ENCODE results near the gene JAM2. TPM values are rescaled to one million over a fixed set of nuclear protein-coding genes. Genes with fewer than 3 reads are reported as not detected.
"Not testable (repeated sequence)": the region's sequence is repeated elsewhere in the genome, so short reads cannot be mapped to it uniquely, and the experiment has no call there.

JAM2 gene, protein sequence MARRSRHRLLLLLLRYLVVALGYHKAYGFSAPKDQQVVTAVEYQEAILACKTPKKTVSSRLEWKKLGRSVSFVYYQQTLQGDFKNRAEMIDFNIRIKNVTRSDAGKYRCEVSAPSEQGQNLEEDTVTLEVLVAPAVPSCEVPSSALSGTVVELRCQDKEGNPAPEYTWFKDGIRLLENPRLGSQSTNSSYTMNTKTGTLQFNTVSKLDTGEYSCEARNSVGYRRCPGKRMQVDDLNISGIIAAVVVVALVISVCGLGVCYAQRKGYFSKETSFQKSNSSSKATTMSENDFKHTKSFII
- total RNA-seq (2014; rRNA removed; shearing (Covaris generic)) = 0.25 TPM in 1 of 2 replicates, not detected in the other
- polyA plus RNA-seq (2014; cell fraction: nucleus; rRNA removed) = not detected in 2 replicates

DNA sequence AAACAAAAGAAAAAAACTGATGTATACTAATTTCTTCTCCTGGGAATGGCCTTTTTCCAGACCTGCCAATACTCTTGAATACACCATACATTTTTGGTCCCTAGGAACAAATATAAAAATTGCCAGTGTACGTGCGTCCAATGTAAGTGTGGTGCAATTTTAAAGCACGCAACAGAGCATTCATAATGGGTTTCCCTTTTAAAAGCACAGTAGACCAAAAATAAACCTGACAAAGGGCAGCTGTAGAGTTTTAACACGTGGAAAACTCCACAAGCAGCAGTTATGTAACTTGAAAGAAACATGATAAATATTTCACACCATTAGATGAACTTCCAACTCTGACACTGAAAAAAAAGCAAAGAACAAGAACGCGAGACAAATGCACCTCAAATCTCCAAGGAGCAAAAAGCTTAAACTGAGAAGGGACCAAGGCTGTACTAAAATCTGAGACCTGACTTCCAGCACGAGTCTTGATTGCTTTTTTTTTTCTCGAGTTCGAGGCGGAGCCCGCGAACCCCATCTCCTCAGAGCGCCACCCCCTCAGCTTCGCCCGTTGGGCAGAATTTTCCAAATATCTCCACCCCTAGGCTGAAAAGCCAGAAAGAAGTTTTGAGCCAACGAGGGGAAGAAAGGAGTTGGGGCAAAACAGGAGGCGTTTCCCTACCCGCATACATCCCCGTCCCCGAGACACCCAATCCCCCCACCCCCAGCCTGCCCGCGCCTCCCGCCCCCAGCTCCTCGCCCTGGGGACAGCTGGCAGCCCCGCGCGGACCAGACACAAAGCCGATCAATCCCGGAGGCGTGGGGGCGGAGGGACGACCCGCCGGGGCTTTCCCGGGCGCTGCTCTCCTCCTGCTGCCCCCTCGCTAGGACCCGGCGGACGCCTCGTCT, at the start of gene JAM2:
Gene JAM2, plus strand, starts transcription at position 599 of the 891 bp plus-strand sequence. CDS start 564 bp downstream, outside the sequence.
- no peak for DNase-seq (ENCODE audit: extremely low read depth, low read depth)

- no peak for DNase-seq (ENCODE audit: extremely low read depth, low read depth)
Measured at GRCh38 chr21:25589887-25590286, 49.2 kb upstream of the JAM2 start.

DNA sequence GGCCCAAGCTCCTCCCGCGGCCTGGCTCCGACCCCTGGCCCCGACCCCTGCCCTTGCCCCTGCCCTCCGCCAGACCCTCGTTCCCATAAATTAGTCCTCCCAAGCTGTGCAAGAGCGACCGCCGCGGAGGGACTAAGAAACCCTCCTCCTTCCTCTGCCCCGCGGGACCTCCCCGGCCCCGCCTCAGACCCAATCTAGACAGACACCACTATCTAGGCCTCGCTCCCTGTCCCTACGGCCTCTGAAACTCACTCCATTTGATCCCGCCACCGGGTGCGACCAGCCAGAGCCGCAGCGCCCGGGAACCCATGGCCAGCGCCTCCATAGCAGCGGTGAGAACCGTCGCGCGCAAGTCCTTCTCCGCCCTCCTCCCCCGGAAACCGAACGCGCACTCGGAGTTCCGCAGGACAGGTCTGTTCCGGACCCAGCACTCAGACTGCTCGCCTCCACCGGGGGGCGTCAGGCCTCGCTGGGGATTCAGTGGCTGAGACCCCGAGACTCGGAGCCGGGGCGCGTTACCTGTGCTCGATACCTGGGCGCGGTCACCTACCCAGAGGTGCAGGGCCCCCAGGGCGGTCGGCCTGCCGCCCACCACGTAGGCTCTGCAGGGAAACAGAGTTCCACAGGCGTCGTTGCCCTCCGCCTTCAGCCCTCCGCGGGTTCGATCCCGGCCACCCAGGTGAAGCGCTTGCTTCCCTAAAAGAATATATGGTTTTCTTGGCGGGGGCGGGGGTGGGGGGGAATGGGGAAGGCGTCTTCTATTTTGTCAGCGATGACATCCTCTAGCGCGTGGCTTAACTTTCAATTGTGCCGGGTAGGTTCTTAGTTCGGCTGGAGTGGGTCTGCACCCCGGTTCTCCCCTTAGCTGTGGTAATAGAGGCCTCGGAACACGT, 31.7 kb upstream of the JAM2 start, which contains the start of gene MRPL39:
Gene MRPL39, minus strand, starts transcription at position 331 of the 893 bp plus-strand sequence. Its CDS starts 6 bp downstream, at position 325.
- DNase-seq (ENCODE audit: extremely low read depth, low read depth) = peak; percentile 83

DNA sequence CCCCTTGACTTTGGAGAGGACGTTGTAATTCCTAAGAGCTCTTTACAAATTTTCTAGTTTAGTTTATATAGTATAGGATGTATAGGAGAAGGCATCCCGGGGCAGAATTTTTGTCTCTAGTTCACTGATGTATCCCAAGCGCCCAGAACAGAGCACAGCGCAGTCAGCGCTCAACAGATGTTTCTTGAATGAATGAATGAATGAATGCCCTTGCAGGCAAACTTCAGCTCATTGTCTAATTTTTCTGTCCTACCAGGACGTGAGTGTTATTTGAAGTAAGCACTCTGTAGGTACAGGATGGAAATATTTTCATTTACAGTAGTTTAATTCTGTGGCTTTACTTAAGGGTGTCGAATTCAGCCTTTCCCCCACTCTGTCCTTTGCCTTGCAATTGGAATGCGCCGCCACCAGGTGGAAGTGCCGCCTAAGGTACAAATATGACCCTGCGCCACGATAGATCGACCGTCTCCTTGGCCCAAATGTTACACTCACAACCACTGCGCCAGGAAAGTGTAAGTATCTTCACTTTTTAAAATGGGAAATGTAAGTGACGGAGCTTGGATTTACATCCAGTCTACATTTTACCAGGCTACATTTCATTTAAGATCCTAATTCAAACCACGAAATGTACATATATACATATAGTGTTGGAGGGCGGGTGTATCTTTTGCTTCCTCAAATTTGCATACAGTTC, 30.9 kb upstream of the JAM2 start:
- peak; percentile 73 for DNase-seq (ENCODE audit: extremely low read depth, low read depth)

GRCh38 chr21:25614441-25614840, 24.6 kb upstream of the JAM2 start:
- DNase-seq (ENCODE audit: extremely low read depth, low read depth) = no peak

- no peak for DNase-seq (ENCODE audit: extremely low read depth, low read depth)
Measured at GRCh38 chr21:25615880-25616279, 23.2 kb upstream of the JAM2 start.

GRCh38 chr21:25619198-25619597, 19.9 kb upstream of the JAM2 start:
- DNase-seq (ENCODE audit: extremely low read depth, low read depth) = no peak

GRCh38 chr21:25624511-25624910, 14.5 kb upstream of the JAM2 start:
- no peak for DNase-seq (ENCODE audit: extremely low read depth, low read depth)

DNA sequence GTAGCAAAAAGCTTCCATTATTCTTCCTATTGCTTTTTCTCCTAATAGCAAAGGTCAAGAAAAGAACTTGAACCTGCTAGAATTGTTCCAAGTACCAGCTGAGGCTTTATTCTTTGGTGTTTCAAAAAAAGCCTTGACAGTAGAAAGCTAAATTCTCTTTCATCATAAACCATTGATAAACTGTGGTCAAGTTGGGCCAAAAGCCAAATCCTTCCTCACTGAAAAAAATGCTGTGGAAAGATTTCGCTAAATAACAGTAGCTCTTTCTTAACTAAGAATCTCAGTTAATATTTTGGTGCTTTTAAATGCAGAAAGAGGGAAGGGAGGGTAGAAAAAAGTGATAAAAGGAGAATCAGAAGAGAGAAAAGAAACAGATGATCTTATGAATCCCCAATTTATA, 14.0 kb upstream of the JAM2 start:
- DNase-seq (ENCODE audit: extremely low read depth, low read depth) = no peak

DNA sequence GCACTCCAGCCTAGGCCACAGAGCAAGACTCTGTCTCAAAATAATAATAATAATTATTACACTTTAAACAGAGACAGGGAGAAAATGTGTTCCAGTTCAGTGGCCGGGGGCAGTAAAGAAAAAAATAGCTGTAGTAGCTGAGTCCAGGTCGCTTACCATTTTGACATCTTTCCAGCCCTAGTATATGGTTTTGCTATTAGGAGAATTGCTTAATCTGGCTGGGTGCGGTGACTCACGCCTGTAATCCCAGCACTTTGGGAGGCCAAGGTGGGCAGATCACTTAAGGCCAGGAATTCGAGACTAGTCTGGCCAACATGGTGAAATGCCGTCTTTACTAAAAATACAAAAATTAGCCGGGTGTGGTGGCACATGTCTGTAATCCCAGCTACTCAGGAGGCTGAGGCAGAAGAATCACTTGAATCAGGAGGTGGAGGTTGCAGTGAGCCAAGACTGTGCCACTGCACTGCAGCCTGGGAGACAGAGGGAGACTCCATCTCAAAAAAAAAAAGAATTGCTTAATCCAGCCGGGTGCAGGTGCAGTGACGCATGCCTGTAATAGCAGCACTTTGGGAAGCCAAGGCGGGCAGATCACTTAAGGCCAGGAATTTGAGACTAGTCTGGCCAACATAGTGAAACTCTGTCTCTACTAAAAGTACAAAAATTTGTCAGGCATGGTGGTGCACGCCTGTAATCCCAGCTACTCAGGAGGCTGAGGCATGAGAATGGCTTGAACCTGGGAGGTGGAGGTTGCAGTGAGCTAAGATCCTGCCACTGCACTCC, 13.1 kb upstream of the JAM2 start:
- DNase-seq (ENCODE audit: extremely low read depth, low read depth) = not testable (repeated sequence)

DNA sequence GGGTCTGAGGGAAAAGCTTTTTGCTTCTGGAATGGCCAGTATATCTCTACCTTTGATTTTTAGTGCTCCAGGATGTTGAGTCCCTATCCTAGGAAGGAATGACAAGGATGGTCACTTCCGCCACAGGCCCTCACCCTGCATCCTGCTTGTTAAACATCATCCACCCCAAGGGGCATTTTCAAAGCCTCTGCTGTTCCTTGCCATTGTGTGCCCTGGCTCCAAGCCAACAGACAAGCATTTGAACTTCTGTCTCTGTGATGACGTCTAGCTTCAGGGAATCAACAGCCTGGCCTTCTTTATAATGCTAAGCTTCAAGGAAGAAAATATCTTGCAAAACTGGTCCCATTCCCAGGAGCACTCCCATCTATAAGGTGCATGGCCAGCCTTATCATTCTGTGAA, 12.3 kb upstream of the JAM2 start:
- DNase-seq (ENCODE audit: extremely low read depth, low read depth) = no peak

GRCh38 chr21:25632296-25632695, 6.8 kb upstream of the JAM2 start:
- DNase-seq (ENCODE audit: extremely low read depth, low read depth) = no peak

DNA sequence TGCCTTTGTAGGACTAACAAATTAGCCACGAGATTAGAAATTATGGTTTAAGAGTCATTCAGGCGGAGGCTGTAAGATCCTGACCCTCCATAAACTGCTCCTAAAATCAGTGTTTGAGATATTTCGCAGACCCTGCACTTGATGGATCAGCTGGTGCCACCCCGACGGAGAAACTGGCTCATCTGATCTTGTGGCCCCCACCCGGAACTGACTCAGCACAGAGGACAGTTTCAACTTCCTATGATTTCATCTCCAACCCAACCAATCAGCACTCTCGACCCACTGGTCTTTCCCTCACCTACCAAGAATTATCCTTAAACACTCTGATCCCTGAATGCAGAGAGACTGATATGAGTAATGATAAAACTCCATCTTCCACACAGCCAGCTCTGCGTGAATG, 3.7 kb upstream of the JAM2 start:
- DNase-seq (ENCODE audit: extremely low read depth, low read depth) = no peak

GRCh38 chr21:25636727-25637126, 2.3 kb upstream of the JAM2 start:
- no peak for DNase-seq (ENCODE audit: extremely low read depth, low read depth)

GRCh38 chr21:25637851-25638659, 1.0 kb upstream of the JAM2 start:
- no peak for DNase-seq (ENCODE audit: extremely low read depth, low read depth)

- DNase-seq (ENCODE audit: extremely low read depth, low read depth) = no peak
Measured at GRCh38 chr21:25639551-25640201, 618 bp downstream of the JAM2 start.

DNA sequence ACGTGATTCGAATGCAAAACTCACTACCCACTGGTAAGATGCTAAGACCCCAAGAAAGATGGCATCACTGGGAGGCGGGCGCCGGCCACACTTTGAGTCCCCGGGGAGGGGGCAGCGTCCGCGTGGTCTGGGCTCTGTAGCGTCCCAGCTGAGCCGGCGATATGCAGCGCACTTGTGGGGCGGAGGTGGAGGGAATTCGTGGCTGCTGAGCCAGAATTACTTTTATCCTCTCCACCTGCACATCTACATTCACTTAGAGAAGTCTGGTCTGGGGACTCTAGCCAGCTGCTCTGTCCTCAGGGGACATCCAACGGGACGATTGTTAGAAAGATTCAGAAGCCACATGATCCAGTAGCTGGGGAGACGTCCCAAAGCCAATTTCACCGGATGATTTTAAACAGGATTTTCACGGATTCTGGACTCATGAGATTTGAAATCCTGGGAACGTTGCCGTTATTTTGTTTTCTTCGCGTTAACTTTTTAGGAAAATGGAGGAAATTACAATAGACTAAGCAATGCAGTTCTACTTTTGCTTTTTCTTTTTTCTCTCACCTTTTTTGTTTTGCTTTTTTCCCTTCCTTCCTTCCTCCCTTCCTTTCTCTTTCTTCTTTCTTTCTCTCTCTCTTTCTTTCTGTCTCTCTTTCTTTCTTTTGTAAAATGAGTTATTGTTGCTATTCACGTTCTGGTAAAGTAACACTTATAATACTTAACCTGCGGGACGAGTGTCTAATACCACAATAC, 1.3 kb downstream of the JAM2 start:
- no peak for DNase-seq (ENCODE audit: extremely low read depth, low read depth)
